Upper lobe of left lung (tissue), 6 donors: ENCODE measurements around the gene DNAJC16. TPM values are rescaled to one million over a fixed set of nuclear protein-coding genes. Genes with fewer than 3 reads are reported as not detected.
A peak's percentile ranks its signal among the peaks of the same experiment; 100 is the strongest.

Source experiments
- ATAC-seq, 2 donors: fragments of 200-7000 bp; cut with Tn5 transposase; one replicate each; pipeline ENCODE4 v1.9.1; 2022; ENCODE audit warnings: mild to moderate bottlenecking in 2 of 2, moderate library complexity in 2 of 2; ENCODE audit not compliant: low FRiP score in 2 of 2
- DNase-seq, 2 donors: peaks; one replicate each; pipeline ENCODE4 v3.0.0-alpha.2; 2019 to 2020
- H3K27ac ChIP-seq, 4 donors: fragments of 200-600 bp; sonication (generic); one replicate each; pipeline ENCODE4 v1.5.1; 2016 to 2019
- H3K27me3 ChIP-seq, 4 donors: fragments of 200-600 bp; sonication (generic); one replicate each; pipeline ENCODE4 v1.5.1; 2017 to 2019
- H3K36me3 ChIP-seq, 4 donors: fragments of 200-600 bp; sonication (generic); one replicate each; pipeline ENCODE4 v1.5.1; 2016 to 2019
- H3K4me1 ChIP-seq, 4 donors: fragments of 200-600 bp; sonication (generic); one replicate each; pipeline ENCODE4 v1.5.1; 2018 to 2019
- H3K4me3 ChIP-seq, 4 donors: fragments of 200-600 bp; sonication (generic); one replicate each; pipeline ENCODE4 v1.5.1; 2017 to 2019; ENCODE audit warnings: mild to moderate bottlenecking in 2 of 4, moderate library complexity in 1 of 4
- H3K9me3 ChIP-seq, 4 donors: fragments of 200-600 bp; sonication (generic); one replicate each; pipeline ENCODE4 v1.5.1; 2018 to 2019
- EP300 ChIP-seq, 4 donors: sonication (generic); formaldehyde crosslinking; IDR thresholded peaks; one replicate each; pipeline ENCODE4 v1.5.1; 2017; ENCODE audit warnings: antibody characterized with exemption in 4 of 4, control low read depth in 2 of 4
- POLR2A ChIP-seq, 4 donors: fragments of 450-650 bp; IDR thresholded peaks; one replicate each; pipeline ENCODE4 v1.5.1; 2016 to 2017; ENCODE audit warnings: antibody characterized with exemption in 4 of 4, mild to moderate bottlenecking in 2 of 4
- POLR2AphosphoS5 ChIP-seq, 2 donors: sonication (generic); formaldehyde crosslinking; IDR thresholded peaks; one replicate each; pipeline ENCODE4 v1.5.1; 2017; ENCODE audit warnings: antibody characterized with exemption in 2 of 2
- WGBS, 2 donors: methylation state at CpG; one replicate each; pipeline ENCODE4 v1.1.5; 2017 to 2018; 5-methylcytosine and 5-hydroxymethylcytosine counted together
- total RNA-seq, 6 donors: library from RNA; depleted of rRNA in 4 of 6; stranded (reverse); fragments of >200 nt in 4 of 6; gene quantifications; one replicate each; pipeline versions ENCODE4 v1.1.0 to v1.2.1, GENCODE V29; 2016 to 2021
- TF ChIP-seq, protein P1 (sequence below), 6 experiments: fragments of 450-650 bp in 4 of 6; fragments of 200-600 bp in 2 of 6; sonication (generic) in 2 of 6; IDR thresholded peaks; one replicate each; pipeline ENCODE4 v1.5.1; 2016 to 2019; ENCODE audit warnings: antibody characterized with exemption in 6 of 6
- donor health status: DM: no; HTN: no; CAD: no; lungs with moderate emphysema.
- donor health status: DM: no; HTN: yes; CAD: no; lungs with severe emphysema.

The DNAJC16 gene
- total RNA-seq, 6 donors from 2014 or later, result 12.7 to 23.0 (median 17.1) TPM

GRCh38 chr1:15618655-15619525, 92.2 kb downstream of the DNAJC16 start:
- WGBS, 2 donors, result 70 to 72% methylated on average over 26 of the region's 26 CpGs
- DNase-seq (no peak), ATAC-seq (no peak)
- no peaks in the 10 kb centered on the region for H3K9me3 ChIP-seq
- no peaks in the 10 kb centered on the region for H3K27me3 ChIP-seq
- peak overlapping the region; percentile 81 to 96 (median 89) for H3K4me3 ChIP-seq
- peaks cover 46 to 72% (median 58%) of the 10 kb centered on the region in 4 donors for H3K4me1 ChIP-seq
- no peaks in the 10 kb centered on the region for H3K36me3 ChIP-seq
- peak in 1 of 2 donors; percentile 53 for TF ChIP-seq POLR2AphosphoS5 (IDR thresholded peaks at IDR 0.05)
- peak in 1 of 4 donors; percentile 82 for TF ChIP-seq EP300 (IDR thresholded peaks at IDR 0.05)
- no peak for TF ChIP-seq POLR2A (IDR thresholded peaks at IDR 0.05)
- TF ChIP-seq, protein P1, sequence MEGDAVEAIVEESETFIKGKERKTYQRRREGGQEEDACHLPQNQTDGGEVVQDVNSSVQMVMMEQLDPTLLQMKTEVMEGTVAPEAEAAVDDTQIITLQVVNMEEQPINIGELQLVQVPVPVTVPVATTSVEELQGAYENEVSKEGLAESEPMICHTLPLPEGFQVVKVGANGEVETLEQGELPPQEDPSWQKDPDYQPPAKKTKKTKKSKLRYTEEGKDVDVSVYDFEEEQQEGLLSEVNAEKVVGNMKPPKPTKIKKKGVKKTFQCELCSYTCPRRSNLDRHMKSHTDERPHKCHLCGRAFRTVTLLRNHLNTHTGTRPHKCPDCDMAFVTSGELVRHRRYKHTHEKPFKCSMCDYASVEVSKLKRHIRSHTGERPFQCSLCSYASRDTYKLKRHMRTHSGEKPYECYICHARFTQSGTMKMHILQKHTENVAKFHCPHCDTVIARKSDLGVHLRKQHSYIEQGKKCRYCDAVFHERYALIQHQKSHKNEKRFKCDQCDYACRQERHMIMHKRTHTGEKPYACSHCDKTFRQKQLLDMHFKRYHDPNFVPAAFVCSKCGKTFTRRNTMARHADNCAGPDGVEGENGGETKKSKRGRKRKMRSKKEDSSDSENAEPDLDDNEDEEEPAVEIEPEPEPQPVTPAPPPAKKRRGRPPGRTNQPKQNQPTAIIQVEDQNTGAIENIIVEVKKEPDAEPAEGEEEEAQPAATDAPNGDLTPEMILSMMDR (IDR thresholded peaks at IDR 0.05), result peak in 1 of 6 experiments; percentile 25
- peak overlapping the region; percentile 94 to 99 (median 98) for H3K27ac ChIP-seq

DNA sequence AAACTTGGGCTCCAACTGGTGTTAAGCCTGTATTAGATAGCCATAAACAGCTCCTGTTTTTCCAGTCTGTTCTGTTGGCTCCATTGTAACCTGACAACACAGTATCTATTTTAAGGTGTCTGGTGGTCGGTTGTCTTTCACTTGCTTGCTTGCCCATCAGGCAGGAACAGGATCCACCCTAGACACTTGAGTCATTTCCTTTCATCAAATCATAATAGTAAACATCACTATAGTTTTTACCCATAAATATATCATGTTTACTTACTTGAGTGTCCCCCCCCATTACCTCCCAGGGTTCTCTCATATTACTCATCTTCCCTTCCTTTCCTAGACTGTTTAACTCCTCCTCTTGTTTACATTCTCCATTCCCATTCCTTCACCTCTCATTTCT, 93.5 kb downstream of the DNAJC16 start:
- Histone ChIP-seq H3K27ac (peak overlapping the region; percentile 94 to 99 (median 98)), H3K9me3 (no peaks in the 10 kb centered on the region), H3K4me3 (no peak overlapping the region), H3K27me3 (no peaks in the 10 kb centered on the region), H3K4me1 (peaks cover 55 to 84% (median 62%) of the 10 kb centered on the region in 4 donors), H3K36me3 (no peaks in the 10 kb centered on the region)
- TF ChIP-seq POLR2A (IDR thresholded peaks at IDR 0.05) (no peak), POLR2AphosphoS5 (IDR thresholded peaks at IDR 0.05) (peak in 1 of 2 donors; percentile 29), EP300 (IDR thresholded peaks at IDR 0.05) (peak in 2 of 4 donors; percentile 54 to 58)
- TF ChIP-seq, protein P1 (IDR thresholded peaks at IDR 0.05), result no peak
- 32 to 47% methylated on average over 1 of the region's 1 CpG for WGBS, 2 donors
- no peak for DNase-seq
- ATAC-seq, result no peak

GRCh38 chr1:15620902-15621682, 94.4 kb downstream of the DNAJC16 start:
- peaks cover 61 to 86% (median 66%) of the 10 kb centered on the region in 4 donors for H3K4me1 ChIP-seq
- H3K36me3 ChIP-seq, result no peaks in the 10 kb centered on the region
- peak overlapping the region in 3 of 4 donors; percentile 94 to 99 (median 97) for H3K27ac ChIP-seq
- H3K27me3 ChIP-seq, result no peaks in the 10 kb centered on the region
- DNase-seq, result no peak
- no peaks in the 10 kb centered on the region for H3K9me3 ChIP-seq
- no peak for ATAC-seq
- H3K4me3 ChIP-seq, result no peak overlapping the region
- no peak for TF ChIP-seq POLR2A (IDR thresholded peaks at IDR 0.05)
- TF ChIP-seq, protein P1 (IDR thresholded peaks at IDR 0.05), result no peak
- TF ChIP-seq EP300 (IDR thresholded peaks at IDR 0.05), result no peak
- TF ChIP-seq POLR2AphosphoS5 (IDR thresholded peaks at IDR 0.05), result no peak
- 95 to 98% methylated on average over 7 of the region's 7 CpGs for WGBS, 2 donors

GRCh38 chr1:15621975-15622374, 95.3 kb downstream of the DNAJC16 start:
- ATAC-seq, result no peak
- 45 to 52% methylated on average over 5 of the region's 5 CpGs for WGBS, 2 donors

More at GRCh38 chr1:15621975-15622374, 95.3 kb downstream of the DNAJC16 start:
- H3K36me3 ChIP-seq, result peaks cover 0 to 6% (median 3%) of the 10 kb centered on the region in 4 donors
- DNase-seq, result no peak
- H3K4me3 ChIP-seq, result no peak overlapping the region
- peaks cover 60 to 86% (median 62%) of the 10 kb centered on the region in 4 donors for H3K4me1 ChIP-seq
- H3K27me3 ChIP-seq, result no peaks in the 10 kb centered on the region
- no peaks in the 10 kb centered on the region for H3K9me3 ChIP-seq
- H3K27ac ChIP-seq, result no peak overlapping the region
- no peak for TF ChIP-seq POLR2A (IDR thresholded peaks at IDR 0.05)
- TF ChIP-seq, protein P1 (IDR thresholded peaks at IDR 0.05), result no peak
- no peak for TF ChIP-seq EP300 (IDR thresholded peaks at IDR 0.05)
- TF ChIP-seq POLR2AphosphoS5 (IDR thresholded peaks at IDR 0.05), result no peak
